ENCODE data around the gene STXBP5L.

DNA sequence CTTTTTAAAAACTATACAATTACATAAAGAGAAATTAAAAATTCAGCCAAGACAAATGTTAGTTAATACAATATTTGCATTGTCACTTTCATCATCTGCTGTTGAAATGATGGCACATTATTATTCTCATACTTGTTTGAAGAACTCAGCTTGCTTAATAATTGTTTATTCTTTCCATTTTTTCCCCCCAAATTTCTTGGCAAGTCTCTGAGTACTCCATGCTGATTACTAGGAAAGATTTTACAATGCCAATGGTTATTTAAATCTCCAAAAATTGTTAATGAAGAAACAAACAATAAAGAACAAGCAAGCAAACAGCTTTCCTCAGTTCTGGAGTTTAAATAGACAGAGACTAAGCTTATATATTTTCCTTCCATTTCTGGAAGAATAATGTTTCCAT, 15.1 kb upstream of the STXBP5L start:
- TF ChIP-seq POLR2A (IDR thresholded peaks at IDR 0.05; ENCODE audit: low read length) (no peak), GATA1 (IDR thresholded peaks at IDR 0.05; ENCODE audit: low read depth, low read length) (no peak)
